ENCODE data around the gene TRAP1.

Gene TRAP1

DNA sequence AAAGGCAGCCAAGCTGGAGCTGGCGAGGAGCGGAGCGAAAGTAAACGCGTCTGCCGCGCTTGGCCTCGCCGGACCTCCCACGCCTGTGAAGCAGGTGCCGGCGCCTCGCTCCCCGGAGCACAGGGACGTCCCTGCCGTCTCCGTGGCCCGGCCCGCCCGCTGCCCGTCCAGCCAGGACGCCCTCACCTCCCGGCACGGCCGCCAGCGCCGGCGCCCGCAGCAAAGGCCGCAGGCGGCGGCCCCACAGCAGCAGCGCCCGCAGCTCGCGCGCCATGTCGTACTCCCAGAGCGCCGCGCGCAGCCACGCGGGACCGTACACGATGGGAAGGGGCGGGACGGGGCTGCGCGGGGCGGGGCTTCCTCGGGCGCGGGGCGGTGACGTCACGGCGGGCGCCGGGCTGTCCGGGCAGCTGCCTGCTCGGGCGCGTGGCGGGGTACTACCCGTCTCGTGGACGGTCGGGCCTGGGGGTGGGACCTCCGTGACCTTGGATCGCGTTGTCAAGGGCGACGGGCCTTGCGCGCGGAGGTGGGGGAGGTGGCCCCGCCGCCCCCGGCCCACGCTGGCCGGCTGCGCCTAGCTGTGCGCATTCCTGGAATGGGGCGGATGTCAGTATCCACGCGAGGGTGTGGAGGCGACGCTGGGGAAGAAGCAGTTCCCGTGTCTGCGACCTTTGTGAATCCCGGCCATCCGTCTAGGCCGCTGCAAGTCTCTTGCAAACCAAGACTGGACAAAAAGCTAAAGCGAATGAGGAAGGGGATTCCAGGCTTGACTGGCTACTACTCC, at the start of gene TRAP1:
Gene TRAP1, minus strand, starts transcription at position 290 of the 784 bp plus-strand sequence. Its CDS starts 16 bp downstream, at position 274.
- DNase-seq (ENCODE audit: low read depth), result peak; percentile 61

GRCh38 chr16:3766177-3766576, 48.9 kb upstream of the TRAP1 start:
- DNase-seq (ENCODE audit: low read depth), result no peak

DNA sequence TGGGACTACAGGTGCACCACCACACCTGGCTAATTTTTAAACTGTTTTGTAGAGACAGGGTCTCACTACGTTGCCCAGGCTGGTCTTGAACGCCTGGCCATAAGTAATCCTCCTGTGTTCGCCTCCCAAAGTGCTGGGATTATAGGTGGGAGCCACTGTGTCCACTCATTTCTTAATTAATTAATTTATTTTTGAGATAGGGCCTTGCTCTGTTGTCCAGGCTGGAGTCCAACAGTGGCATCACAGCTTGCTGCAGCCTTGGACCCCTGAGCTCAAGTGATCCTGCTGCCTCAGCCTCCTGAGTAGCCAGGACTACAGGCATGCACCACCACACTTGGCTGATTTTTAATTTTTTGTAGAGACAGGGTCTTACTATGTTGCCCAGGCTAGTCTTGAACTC, 47.1 kb upstream of the TRAP1 start:
- no peak for DNase-seq (ENCODE audit: low read depth)

DNA sequence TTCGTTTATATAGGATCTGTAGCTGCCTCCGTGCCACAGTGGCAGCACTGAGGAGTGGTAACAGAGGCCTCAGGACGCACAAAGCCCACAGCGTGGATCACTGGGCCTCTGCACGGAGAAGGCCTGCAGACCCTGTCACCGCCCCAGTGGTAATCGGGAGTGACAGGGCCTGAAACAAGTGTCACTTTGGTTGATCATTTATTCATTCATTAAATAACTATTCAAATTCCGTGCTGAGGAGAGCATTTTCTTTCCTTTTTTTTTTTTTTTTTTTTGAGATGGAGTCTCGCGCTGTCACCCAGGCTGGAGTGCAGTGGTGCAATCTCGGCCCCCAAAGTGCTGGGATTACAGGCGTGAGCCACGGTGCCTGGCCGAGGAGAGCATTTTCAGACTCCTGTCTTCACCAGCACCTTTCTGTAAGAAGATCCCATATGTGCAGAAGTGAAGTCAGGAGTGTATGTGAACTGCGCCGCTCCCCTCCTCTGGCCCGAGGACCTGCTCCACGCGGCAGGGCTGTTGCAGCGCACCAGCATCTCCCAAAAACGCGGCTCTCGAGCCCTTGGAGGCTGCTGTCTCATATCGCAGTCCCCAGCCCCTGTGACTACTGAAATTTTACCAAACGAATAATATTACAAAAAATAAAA, 44.9 kb upstream of the TRAP1 start:
- no peak for DNase-seq (ENCODE audit: low read depth)

GRCh38 chr16:3761375-3762106, 44.2 kb upstream of the TRAP1 start:
- no peak for DNase-seq (ENCODE audit: low read depth)

- DNase-seq (ENCODE audit: low read depth), result no peak
These were observed 43.2 kb upstream of the TRAP1 start for GRCh38 chr16:3760518-3760917.

DNA sequence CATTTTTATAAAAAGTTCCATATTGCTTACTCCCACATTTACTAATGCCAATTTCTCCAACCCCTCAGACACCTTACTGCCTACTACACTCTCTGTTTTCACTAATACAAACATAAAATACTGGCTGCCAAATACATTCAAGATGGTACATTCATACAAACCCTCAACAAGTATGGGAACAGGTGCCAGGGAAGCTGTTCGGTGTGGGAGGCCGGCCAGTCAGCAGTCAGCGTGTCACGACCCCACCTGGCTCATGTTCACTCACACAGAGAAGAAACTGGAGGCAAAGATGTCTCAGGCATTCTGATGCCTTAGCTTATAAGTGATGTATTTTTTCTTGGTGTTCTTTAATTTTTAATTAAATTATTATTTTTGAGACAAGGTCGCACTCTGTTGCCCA, 42.4 kb upstream of the TRAP1 start:
- DNase-seq (ENCODE audit: low read depth), result no peak

DNA sequence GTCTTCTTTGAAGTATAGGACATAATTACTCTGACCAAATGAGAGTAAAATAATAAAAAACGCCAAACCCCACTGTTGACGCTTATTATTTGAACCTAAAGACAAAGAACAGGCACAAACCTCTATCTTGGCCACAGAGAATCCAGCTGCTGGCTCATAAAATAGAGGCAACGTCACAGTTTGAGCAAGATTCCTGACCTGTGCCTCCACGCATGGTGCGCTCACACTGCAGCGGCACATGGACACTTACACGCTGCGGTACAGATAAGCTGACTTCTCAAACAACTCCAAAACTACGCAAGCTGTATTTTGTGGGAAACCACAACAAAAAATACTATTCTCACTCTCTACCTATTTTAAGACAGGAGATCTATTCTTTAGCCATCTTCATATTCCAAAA, 38.8 kb upstream of the TRAP1 start:
- DNase-seq (ENCODE audit: low read depth), result no peak

DNA sequence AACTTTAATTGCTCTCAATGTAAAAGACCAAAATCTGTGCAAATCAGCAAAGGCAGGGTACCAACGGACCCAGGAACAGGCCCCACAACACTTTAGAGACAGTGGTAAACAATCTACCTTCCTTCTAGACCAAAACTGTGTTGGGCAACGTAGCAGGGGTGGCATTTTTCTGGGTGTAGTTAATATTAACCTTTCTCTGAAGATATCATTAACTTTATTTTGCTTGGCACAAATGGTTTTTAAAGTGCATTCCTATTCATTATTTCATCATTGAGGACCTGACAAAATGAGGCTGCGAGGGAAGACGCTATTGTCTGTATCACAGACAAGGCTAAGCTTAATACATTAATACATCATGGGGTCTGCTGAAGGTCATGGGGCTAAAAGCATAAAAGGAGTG, 37.9 kb upstream of the TRAP1 start:
- no peak for DNase-seq (ENCODE audit: low read depth)

- no peak for DNase-seq (ENCODE audit: low read depth)
These were observed 37.4 kb upstream of the TRAP1 start for GRCh38 chr16:3754772-3755171.

DNA sequence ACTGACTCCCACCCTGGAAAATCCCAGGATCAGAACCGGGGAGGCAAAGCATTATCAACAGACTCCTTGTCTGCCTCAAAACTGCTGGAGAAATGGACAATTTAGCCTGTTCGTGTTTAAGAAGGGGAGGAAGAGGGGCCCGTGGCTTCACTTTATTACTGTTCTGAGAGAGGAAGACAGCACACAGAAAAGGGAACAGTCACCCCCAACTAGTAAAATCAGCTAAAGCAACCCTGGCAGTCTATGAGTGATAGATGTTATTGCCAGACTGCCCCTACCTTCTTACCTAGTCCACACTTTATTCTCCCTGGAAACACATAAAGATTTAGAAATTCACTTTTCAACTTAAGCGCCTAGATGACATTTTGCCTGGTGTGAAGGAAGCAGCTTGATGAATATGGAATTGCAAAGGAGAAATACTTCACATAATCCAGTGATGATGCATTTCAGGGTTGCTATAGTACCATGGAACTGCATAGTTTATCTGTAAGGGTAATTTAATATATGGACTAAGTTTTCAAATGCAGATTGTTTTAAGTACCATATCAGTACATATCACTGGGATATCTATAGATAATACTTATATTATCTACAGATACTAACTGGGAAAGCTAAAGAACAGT, 36.9 kb upstream of the TRAP1 start:
- DNase-seq (ENCODE audit: low read depth), result no peak

- no peak for DNase-seq (ENCODE audit: low read depth)
These were observed 35.7 kb upstream of the TRAP1 start for GRCh38 chr16:3752984-3753383.

DNA sequence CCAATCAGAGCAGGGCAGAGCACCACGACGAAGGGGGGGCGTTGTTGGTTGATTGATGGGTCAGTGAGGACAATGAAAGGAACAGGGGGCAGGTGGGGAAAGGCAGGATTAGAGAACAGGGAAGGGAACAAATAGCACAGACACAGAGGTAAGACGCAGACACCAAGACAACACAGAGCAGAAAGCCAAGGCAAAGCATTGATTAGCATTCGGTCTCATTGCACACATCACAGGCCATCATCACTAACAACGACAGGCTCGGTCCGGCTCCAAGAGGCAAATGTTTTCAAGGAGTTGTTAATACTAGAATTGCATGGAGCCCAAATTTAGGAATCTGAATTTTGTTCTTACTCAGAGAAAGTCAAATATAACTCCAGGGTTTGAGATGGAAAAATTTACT, 34.6 kb upstream of the TRAP1 start:
- no peak for DNase-seq (ENCODE audit: low read depth)

- no peak for DNase-seq (ENCODE audit: low read depth)
These were observed 31.0 kb upstream of the TRAP1 start for GRCh38 chr16:3748307-3748706.

DNA sequence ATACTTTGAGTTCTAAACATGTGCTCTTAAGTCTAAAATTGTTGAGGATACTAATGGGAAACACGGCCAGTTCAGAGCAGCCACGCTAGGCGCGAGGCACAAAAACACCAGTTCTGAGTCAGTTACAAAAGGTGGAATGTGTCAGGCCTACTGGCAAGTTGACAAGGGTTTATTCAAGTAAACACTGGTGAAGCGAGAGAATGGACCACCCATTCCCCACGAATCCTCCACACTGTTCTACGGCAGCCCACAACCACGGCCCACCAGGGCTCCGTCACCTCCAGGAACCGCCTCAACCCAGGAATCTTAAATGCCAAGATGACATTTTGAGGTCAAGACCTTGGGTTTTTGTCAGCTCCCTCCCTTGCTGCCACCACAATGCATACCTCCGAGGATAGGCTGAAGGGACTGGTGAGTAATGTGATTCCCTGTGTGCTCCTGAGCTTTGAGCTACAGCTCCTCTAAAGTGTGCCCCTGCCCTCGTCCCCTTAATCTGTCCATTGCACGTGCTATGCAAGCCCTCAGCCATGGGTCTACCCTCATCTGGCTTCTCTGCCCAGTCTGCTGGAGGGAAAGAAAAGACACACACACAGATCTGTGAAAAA, 28.5 kb upstream of the TRAP1 start:
- DNase-seq (ENCODE audit: low read depth), result no peak

GRCh38 chr16:3744018-3744417, 26.7 kb upstream of the TRAP1 start:
- DNase-seq (ENCODE audit: low read depth), result no peak

GRCh38 chr16:3740934-3741333, 23.6 kb upstream of the TRAP1 start:
- no peak for DNase-seq (ENCODE audit: low read depth)

- DNase-seq (ENCODE audit: low read depth), result no peak
These were observed 22.9 kb upstream of the TRAP1 start for GRCh38 chr16:3740186-3740585.

- no peak for DNase-seq (ENCODE audit: low read depth)
These were observed 22.3 kb upstream of the TRAP1 start for GRCh38 chr16:3739636-3740035.

DNA sequence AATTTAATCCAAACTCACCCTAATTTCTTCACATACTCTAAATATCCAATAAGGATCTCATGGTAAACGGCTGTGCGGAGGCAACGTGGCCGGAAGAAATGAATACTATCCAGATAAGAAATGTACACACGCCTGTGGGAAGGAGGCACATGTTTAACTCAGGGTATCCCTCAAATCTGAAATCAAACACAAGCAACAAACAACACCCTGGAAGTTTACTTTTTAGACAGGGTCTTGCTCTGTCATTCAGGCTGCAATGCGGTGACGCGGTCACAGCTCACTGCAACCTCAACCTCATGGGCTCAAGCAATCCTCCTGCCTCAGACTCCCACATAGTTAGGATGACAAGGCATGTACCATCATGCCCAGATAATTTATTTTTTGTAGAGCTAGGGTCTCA, 21.2 kb upstream of the TRAP1 start:
- DNase-seq (ENCODE audit: low read depth), result no peak

GRCh38 chr16:3738128-3738527, 20.8 kb upstream of the TRAP1 start:
- no peak for DNase-seq (ENCODE audit: low read depth)

GRCh38 chr16:3737181-3737580, 19.9 kb upstream of the TRAP1 start:
- DNase-seq (ENCODE audit: low read depth), result no peak

Data from GM04504 (cell line).